Stimulated activated naive CD8-positive, alpha-beta T cell treated with anti-CD3 and anti-CD28 coated beads, Interleukin-15, amount 100 ng/mL, for 72 hours (primary cell): ENCODE data around the gene AMBRA1.
A peak's percentile ranks its signal among the peaks of the same experiment; 100 is the strongest.

Experiments
- ATAC-seq: fragments of 150-1000 bp; cut with Tn5 transposase; 2 replicates; pipeline ENCODE4 v1.10.0; 2021; ENCODE audit warnings: mild to moderate bottlenecking, moderate library complexity
- DNase-seq, 2 donors: peaks; one replicate each; pipeline ENCODE4 v3.0.0; 2021 to 2022
- H3K27ac Mint-ChIP-seq, 2 donors: one replicate each; pipeline ENCODE4 v1.8.0; 2022; ENCODE audit warnings: mild to moderate bottlenecking in 2 of 2, mixed read lengths in 2 of 2, moderate library complexity in 2 of 2
- H3K27me3 Mint-ChIP-seq: one replicate; pipeline ENCODE4 v1.8.0; 2022; ENCODE audit warnings: mixed read lengths
- H3K4me1 Mint-ChIP-seq: one replicate; pipeline ENCODE4 v1.8.0; 2022; ENCODE audit warnings: mild to moderate bottlenecking, mixed read lengths
- H3K4me3 Mint-ChIP-seq, 2 donors: one replicate each; pipeline ENCODE4 v1.8.0; 2022; ENCODE audit warnings: mild to moderate bottlenecking in 2 of 2, mixed read lengths in 2 of 2, moderate library complexity in 1 of 2
- H3K9me3 Mint-ChIP-seq, 2 donors: one replicate each; pipeline ENCODE4 v1.8.0; 2022; ENCODE audit warnings: mixed read lengths in 2 of 2

AMBRA1 gene

GRCh38 chr11:46491661-46492330 lies 102.0 kb downstream of the AMBRA1 start:
- H3K27ac Mint-ChIP-seq = peak overlapping the region in 1 of 2 donors; percentile 86
- no peaks in the 10 kb centered on the region for H3K9me3 Mint-ChIP-seq
- no peaks in the 10 kb centered on the region for H3K27me3 Mint-ChIP-seq
- no peak overlapping the region for H3K4me3 Mint-ChIP-seq
- DNase-seq (no peak), ATAC-seq (no peak)
- peaks cover 6% of the 10 kb centered on the region for H3K4me1 Mint-ChIP-seq

GRCh38 chr11:46490666-46491065 lies 103.2 kb downstream of the AMBRA1 start:
- H3K9me3 Mint-ChIP-seq = no peaks in the 10 kb centered on the region
- DNase-seq (no peak), ATAC-seq (no peak)
- no peaks in the 10 kb centered on the region for H3K27me3 Mint-ChIP-seq
- H3K27ac Mint-ChIP-seq = no peak overlapping the region
- H3K4me3 Mint-ChIP-seq = no peak overlapping the region
- H3K4me1 Mint-ChIP-seq = peaks cover 6% of the 10 kb centered on the region

DNA sequence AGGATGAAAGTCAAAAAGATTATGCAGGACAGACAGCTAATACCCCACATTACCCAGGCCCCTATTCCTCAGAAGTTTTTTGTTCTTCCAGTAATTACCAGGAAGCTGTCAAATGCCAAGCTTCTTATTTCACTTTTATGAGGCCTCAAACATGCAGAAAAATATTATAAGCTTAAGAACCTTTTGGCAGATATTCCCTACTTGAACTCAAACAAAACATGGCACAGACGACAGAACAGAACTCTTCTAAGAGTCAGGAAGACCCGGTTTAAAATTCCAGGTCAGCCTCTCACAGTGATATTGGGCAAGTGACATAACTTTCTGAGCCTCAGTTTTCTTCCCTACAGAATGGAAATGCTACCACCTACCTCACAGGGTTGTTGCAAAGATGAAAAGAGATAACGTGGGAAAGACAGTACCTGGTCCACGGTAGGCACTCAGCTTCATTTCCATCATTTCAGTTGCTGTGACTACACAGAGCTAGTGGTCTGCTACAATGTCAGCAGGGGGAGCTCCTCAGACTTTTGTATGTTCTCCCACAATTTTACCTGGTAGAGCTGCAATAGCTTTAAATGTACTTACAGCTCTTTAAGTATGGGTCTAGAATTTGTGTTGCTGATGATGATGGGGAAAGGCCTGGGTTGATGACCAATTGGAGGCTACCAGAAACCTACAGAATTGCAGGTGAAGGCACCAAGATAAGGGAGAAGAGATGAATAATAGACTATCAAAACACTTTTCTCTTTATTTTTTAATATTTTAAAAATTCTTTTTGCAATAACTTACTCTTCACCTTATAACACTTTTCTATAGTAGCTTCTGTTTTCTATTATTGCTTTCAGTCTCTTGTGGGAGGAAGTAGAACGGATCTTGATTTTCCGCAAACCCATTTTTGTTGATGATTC lies 103.9 kb downstream of the AMBRA1 start:
- Mint-ChIP-seq H3K27me3 (no peaks in the 10 kb centered on the region), H3K4me1 (peaks cover 6% of the 10 kb centered on the region), H3K9me3 (no peaks in the 10 kb centered on the region), H3K4me3 (no peak overlapping the region), H3K27ac (no peak overlapping the region)
- DNase-seq (peak; percentile 25 to 26), ATAC-seq (peak; percentile 78)

DNA sequence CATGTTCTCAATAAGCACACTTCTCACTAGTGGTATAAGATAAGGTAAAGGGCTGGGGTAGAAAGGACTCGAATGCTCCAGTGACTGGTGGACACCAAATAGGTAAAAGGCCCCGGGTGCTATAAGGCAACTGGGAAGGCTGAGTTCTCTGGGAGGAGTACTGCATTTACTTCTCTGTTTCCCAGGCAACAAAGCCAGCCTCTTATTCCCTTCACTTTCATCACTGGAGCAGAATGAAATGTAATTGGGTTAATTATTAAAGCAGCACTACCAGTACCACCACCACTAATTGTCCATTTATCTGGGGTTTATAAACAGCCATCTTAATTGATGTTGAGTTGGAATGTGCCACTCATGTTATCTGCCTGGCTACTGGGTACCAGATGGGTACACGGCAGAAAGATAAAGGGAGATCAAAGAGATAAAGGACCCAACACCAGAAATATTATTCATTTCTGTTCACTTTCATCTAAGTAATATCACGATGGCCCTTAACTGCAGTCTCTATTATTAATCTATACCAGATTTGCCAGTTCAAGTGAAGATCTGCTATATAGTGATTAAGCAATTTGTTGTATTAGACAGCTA lies 107.9 kb downstream of the AMBRA1 start:
- H3K4me3 Mint-ChIP-seq = no peak overlapping the region
- no peaks in the 10 kb centered on the region for H3K9me3 Mint-ChIP-seq
- H3K4me1 Mint-ChIP-seq = no peaks in the 10 kb centered on the region
- H3K27ac Mint-ChIP-seq = peak overlapping the region in 1 of 2 donors; percentile 9
- no peaks in the 10 kb centered on the region for H3K27me3 Mint-ChIP-seq
- ATAC-seq (no peak), DNase-seq (no peak)

- peak overlapping the region; percentile 52 to 88 for H3K27ac Mint-ChIP-seq
- no peaks in the 10 kb centered on the region for H3K27me3 Mint-ChIP-seq
- DNase-seq (no peak), ATAC-seq (no peak)
- no peak overlapping the region for H3K4me3 Mint-ChIP-seq
- no peaks in the 10 kb centered on the region for H3K9me3 Mint-ChIP-seq
- H3K4me1 Mint-ChIP-seq = no peaks in the 10 kb centered on the region
These were observed 109.7 kb downstream of the AMBRA1 start for GRCh38 chr11:46484101-46484500.

- no peak for DNase-seq
- Mint-ChIP-seq H3K4me3 (no peak overlapping the region), H3K27ac (no peak overlapping the region), H3K4me1 (peaks cover 10% of the 10 kb centered on the region), H3K9me3 (no peaks in the 10 kb centered on the region), H3K27me3 (no peaks in the 10 kb centered on the region)
- ATAC-seq = no peak
These were observed 112.9 kb downstream of the AMBRA1 start for GRCh38 chr11:46480909-46481308.

DNA sequence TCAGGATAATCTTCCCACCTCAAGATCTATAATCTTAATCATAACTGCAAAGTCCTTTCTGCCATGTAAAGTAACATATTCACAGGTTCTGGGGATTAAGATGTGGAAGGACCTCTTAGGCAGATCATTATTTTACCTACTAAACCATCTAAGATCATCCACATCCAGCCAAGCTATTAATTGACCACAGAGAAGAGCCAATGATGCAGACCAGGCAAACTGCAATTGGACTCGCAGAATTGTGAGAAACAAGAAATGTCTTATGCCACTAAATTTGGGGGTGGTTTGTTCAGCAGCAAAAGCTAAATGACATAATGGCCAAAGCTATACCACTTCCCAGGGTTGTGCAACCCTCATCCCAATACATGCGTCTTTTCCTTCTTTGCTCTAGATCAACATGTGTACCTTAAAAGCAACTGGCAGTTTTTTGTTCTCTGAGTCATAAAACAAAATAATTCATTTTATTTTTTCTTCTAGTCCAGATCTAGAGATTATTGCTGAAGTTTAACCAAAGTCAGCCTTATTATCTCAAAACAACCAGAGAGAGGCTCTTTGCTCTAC lies 113.6 kb downstream of the AMBRA1 start:
- peaks cover 17% of the 10 kb centered on the region for H3K4me1 Mint-ChIP-seq
- DNase-seq (no peak), ATAC-seq (no peak)
- no peak overlapping the region for H3K4me3 Mint-ChIP-seq
- H3K27ac Mint-ChIP-seq = no peak overlapping the region
- H3K27me3 Mint-ChIP-seq = no peaks in the 10 kb centered on the region
- no peaks in the 10 kb centered on the region for H3K9me3 Mint-ChIP-seq

DNA sequence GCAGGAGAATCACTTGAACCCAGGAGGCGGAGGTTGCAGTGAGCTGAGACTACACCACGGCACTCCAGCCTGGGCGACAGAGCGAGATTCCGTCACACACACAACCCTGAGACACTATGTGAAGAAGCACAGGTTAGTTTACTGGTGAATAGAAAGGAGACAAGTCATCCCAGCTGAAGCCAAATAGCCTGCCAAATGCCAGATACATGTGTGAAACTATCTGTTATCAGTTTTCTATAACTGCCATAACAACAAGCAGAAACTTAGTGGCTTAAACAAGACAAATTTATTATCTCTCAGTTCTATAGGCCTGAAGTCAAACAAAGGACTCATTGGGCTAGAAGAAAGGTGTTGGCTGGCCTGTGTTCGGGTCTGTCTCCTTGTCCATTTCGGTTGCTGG lies 114.2 kb downstream of the AMBRA1 start:
- Mint-ChIP-seq H3K27me3 (no peaks in the 10 kb centered on the region), H3K4me1 (peaks cover 23% of the 10 kb centered on the region)
- no peak for ATAC-seq

GRCh38 chr11:46478196-46478595 lies 115.6 kb downstream of the AMBRA1 start:
- no peak for ATAC-seq

More for the DNA sequence above, 114.2 kb downstream of the AMBRA1 start:
- no peak overlapping the region for H3K27ac Mint-ChIP-seq
- H3K4me3 Mint-ChIP-seq = no peak overlapping the region
- DNase-seq = no peak
- no peaks in the 10 kb centered on the region for H3K9me3 Mint-ChIP-seq

DNA sequence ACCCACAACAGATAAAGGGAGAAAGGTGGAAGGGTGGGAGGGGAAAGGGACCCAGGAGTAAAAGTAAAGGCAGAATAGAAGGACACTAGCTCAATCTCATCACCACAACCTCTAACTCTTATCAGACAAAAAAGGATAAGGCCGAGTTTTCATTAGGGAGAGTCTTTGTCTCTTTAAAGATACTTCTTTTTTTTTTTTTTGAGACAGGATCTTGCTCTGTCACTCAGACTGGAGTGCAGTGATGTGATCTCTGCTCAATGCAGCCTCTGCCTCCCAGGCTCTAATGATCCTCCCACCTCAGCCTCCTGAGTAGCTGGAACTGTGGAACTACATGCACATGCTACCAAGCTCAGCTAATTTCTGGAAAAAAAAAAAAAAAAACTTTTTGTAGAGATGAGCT lies 116.7 kb downstream of the AMBRA1 start:
- peaks cover 34% of the 10 kb centered on the region for H3K4me1 Mint-ChIP-seq
- no peaks in the 10 kb centered on the region for H3K9me3 Mint-ChIP-seq
- DNase-seq (no peak), ATAC-seq (no peak)
- no peaks in the 10 kb centered on the region for H3K27me3 Mint-ChIP-seq
- H3K4me3 Mint-ChIP-seq = no peak overlapping the region
- H3K27ac Mint-ChIP-seq = peak overlapping the region in 1 of 2 donors; percentile 37

More at GRCh38 chr11:46478196-46478595, 115.6 kb downstream of the AMBRA1 start:
- no peak overlapping the region for H3K4me3 Mint-ChIP-seq
- no peak for DNase-seq
- H3K27me3 Mint-ChIP-seq = no peaks in the 10 kb centered on the region
- H3K9me3 Mint-ChIP-seq = no peaks in the 10 kb centered on the region
- no peak overlapping the region for H3K27ac Mint-ChIP-seq
- H3K4me1 Mint-ChIP-seq = peaks cover 34% of the 10 kb centered on the region

- Mint-ChIP-seq H3K27ac (no peak overlapping the region), H3K4me3 (no peak overlapping the region), H3K4me1 (peaks cover 34% of the 10 kb centered on the region), H3K9me3 (no peaks in the 10 kb centered on the region), H3K27me3 (no peaks in the 10 kb centered on the region)
- DNase-seq (no peak), ATAC-seq (no peak)
These were observed 117.8 kb downstream of the AMBRA1 start for GRCh38 chr11:46475926-46476545.

DNA sequence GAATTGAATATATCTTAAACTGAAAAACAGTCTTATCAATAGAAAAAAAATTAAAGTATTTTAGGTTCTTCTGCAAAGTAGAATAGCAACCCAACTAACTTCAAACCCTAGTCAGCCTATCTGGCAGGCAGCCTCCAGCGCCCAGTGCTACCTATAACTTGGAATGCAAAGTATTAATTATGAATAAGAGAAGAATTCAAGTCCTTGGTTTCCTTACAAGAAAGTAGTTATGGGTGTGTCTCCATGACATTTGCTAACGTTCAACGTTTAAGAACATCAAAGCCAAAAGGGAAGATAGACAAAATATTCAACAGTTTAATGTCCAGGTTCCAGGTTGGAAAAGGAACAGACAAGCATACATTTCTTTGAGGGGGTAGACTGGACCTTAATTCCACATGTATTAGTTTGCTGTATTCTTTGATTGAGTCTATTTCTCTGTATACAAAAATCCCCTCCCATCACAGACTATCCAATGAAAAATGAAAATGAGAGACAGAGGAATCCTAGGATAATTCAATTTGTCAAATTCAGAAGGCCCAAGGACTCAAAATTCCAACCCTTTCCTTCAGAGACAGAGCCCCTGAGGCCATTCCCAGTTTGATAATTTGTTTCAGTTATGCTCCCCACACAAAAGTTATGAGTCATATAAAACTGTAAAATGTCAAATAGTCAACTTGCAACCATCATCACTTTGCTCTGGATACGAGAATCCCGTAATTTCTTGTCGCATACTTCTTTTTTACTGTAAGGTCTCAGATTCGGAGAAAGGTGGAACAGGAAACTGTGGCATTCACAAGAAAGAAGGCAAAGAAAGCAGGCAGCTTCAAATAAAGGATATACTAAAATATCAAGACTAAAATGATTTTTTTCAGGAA lies 118.5 kb downstream of the AMBRA1 start:
- ATAC-seq = no peak
- no peak for DNase-seq
- no peak overlapping the region for H3K4me3 Mint-ChIP-seq
- no peak overlapping the region for H3K27ac Mint-ChIP-seq
- no peaks in the 10 kb centered on the region for H3K9me3 Mint-ChIP-seq
- H3K27me3 Mint-ChIP-seq = no peaks in the 10 kb centered on the region
- H3K4me1 Mint-ChIP-seq = peaks cover 34% of the 10 kb centered on the region

- H3K9me3 Mint-ChIP-seq = no peaks in the 10 kb centered on the region
- DNase-seq (no peak), ATAC-seq (no peak)
- no peaks in the 10 kb centered on the region for H3K27me3 Mint-ChIP-seq
- no peak overlapping the region for H3K4me3 Mint-ChIP-seq
- H3K4me1 Mint-ChIP-seq = peaks cover 30% of the 10 kb centered on the region
- no peak overlapping the region for H3K27ac Mint-ChIP-seq
These were observed 121.2 kb downstream of the AMBRA1 start for GRCh38 chr11:46472662-46472994.

- no peak overlapping the region for H3K4me3 Mint-ChIP-seq
- DNase-seq (no peak), ATAC-seq (no peak)
- H3K27me3 Mint-ChIP-seq = no peaks in the 10 kb centered on the region
- no peaks in the 10 kb centered on the region for H3K9me3 Mint-ChIP-seq
- H3K27ac Mint-ChIP-seq = no peak overlapping the region
- H3K4me1 Mint-ChIP-seq = peaks cover 30% of the 10 kb centered on the region
These were observed 121.7 kb downstream of the AMBRA1 start for GRCh38 chr11:46471943-46472661.
